Measurements from ENCODE around the gene MORC1.

DNA sequence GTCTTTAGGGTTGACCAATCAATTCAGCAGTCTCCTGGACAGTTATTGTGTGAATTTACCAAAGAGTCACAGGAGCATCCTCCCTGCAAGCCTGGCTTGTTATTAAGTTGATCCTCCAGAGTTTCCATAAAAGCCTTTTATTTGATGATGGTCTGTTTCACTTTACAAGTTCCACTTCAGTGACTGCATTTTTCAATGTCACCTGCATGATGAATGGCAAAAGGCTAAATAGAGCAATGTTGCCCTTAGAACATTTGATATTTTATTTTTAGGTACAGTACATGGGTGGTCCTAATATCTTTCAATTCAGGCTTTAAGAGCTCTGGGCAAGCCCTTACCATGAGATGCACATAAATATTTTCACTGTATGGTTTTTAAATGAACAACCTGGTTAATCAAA lies 186.9 kb downstream of the MORC1 start:
- TF ChIP-seq, protein P1, sequence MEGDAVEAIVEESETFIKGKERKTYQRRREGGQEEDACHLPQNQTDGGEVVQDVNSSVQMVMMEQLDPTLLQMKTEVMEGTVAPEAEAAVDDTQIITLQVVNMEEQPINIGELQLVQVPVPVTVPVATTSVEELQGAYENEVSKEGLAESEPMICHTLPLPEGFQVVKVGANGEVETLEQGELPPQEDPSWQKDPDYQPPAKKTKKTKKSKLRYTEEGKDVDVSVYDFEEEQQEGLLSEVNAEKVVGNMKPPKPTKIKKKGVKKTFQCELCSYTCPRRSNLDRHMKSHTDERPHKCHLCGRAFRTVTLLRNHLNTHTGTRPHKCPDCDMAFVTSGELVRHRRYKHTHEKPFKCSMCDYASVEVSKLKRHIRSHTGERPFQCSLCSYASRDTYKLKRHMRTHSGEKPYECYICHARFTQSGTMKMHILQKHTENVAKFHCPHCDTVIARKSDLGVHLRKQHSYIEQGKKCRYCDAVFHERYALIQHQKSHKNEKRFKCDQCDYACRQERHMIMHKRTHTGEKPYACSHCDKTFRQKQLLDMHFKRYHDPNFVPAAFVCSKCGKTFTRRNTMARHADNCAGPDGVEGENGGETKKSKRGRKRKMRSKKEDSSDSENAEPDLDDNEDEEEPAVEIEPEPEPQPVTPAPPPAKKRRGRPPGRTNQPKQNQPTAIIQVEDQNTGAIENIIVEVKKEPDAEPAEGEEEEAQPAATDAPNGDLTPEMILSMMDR (IDR thresholded peaks at IDR 0.05), result no peak
- no peak for TF ChIP-seq ZFX (IDR thresholded peaks at IDR 0.05; ENCODE audit: borderline replicate concordance)

Measured in 22Rv1 (cell line).